Brain microvascular endothelial cell (primary cell): ENCODE results near the gene KAZN.

Experiments used
- DNase-seq: peaks from one replicate; pipeline ENCODE4 v3.0.0-alpha.2; 2020
- H3K27ac ChIP-seq: fragments of 250-450 bp; sonication (Bioruptor Pico); 2 replicates; pipeline ENCODE4 v1.5.1; 2020; ENCODE audit warnings: mild to moderate bottlenecking, moderate library complexity
- H3K27me3 ChIP-seq: fragments of 250-450 bp; sonication (Bioruptor Pico); replicated peaks from 2 replicates; pipeline ENCODE4 v1.5.1; 2020; ENCODE audit warnings: mild to moderate bottlenecking
- H3K36me3 ChIP-seq: fragments of 250-450 bp; sonication (Bioruptor Pico); replicated peaks from 2 replicates; pipeline ENCODE4 v1.5.1; 2020; ENCODE audit warnings: mild to moderate bottlenecking
- H3K4me3 ChIP-seq: 2 replicates; pipeline ENCODE4 v1.5.1; 2011; ENCODE audit warnings: low read depth, mild to moderate bottlenecking, control low read depth, low read length, moderate library complexity
- CTCF ChIP-seq: IDR thresholded peaks from 2 replicates; pipeline ENCODE4 v1.5.1; 2011; ENCODE audit warnings: low read depth, mild to moderate bottlenecking, moderate library complexity, low read length, control low read depth, inconsistent platforms; ENCODE audit errors: missing control alignments
- in situ Hi-C: cut with HindIII; loops from 2 replicates; pipeline ENCODE4 v1.10.0; 2017; ENCODE audit warnings: low sequenced_read_pairs, low pct_ligation_motif_present

The KAZN gene

GRCh38 chr1:14994841-14995437, 396.5 kb downstream of the KAZN start:
- no peak for DNase-seq
- Histone ChIP-seq H3K36me3 (no peaks in the 10 kb centered on the region), H3K4me3 (no peak overlapping the region), H3K27ac (no peak overlapping the region), H3K27me3 (no peaks in the 10 kb centered on the region)
- no peak for TF ChIP-seq CTCF
- in situ Hi-C loops = no loop called here

GRCh38 chr1:14996133-14997050, 397.9 kb downstream of the KAZN start:
- in situ Hi-C loops = no loop called here
- DNase-seq = peak; percentile 60
- Histone ChIP-seq H3K4me3 (no peak overlapping the region), H3K27me3 (no peaks in the 10 kb centered on the region), H3K36me3 (no peaks in the 10 kb centered on the region), H3K27ac (peak overlapping the region; percentile 54)
- TF ChIP-seq CTCF = no peak

GRCh38 chr1:14997646-14998276, 399.3 kb downstream of the KAZN start:
- DNase-seq = no peak
- Histone ChIP-seq H3K27ac (no peak overlapping the region), H3K36me3 (no peaks in the 10 kb centered on the region), H3K4me3 (no peak overlapping the region), H3K27me3 (no peaks in the 10 kb centered on the region)
- no peak for TF ChIP-seq CTCF
- in situ Hi-C loops = no loop called here

- in situ Hi-C loops = no loop called here
Observed at GRCh38 chr1:14999441-14999840, 401.0 kb downstream of the KAZN start.

GRCh38 chr1:15000030-15000429, 401.5 kb downstream of the KAZN start:
- no peak overlapping the region for H3K4me3 ChIP-seq
- in situ Hi-C loops = no loop called here
- no peak overlapping the region for H3K27ac ChIP-seq
- DNase-seq = no peak
- peak; percentile 20 for TF ChIP-seq CTCF
- H3K36me3 ChIP-seq = no peaks in the 10 kb centered on the region
- no peaks in the 10 kb centered on the region for H3K27me3 ChIP-seq

More at GRCh38 chr1:14999441-14999840, 401.0 kb downstream of the KAZN start:
- DNase-seq = no peak
- H3K4me3 ChIP-seq = no peak overlapping the region
- no peak for TF ChIP-seq CTCF
- no peaks in the 10 kb centered on the region for H3K36me3 ChIP-seq
- no peak overlapping the region for H3K27ac ChIP-seq
- H3K27me3 ChIP-seq = no peaks in the 10 kb centered on the region
